ENCODE results near the gene CTSC.
"Not testable (repeated sequence)": the region's sequence is repeated elsewhere in the genome, so short reads cannot be mapped to it uniquely, and the experiment has no call there.

Gene CTSC

GRCh38 chr11:88329563-88330250, 7.8 kb downstream of the CTSC start:
- TF ChIP-seq CTCF (IDR thresholded peaks at IDR 0.05; ENCODE audit: low read depth, low read length) = no peak
- H3K4me3 ChIP-seq (ENCODE audit: low read depth, low read length) = no peak overlapping the region

GRCh38 chr11:88327462-88328143, 9.9 kb downstream of the CTSC start:
- TF ChIP-seq CTCF (IDR thresholded peaks at IDR 0.05; ENCODE audit: low read depth, low read length) = no peak
- H3K4me3 ChIP-seq (ENCODE audit: low read depth, low read length) = no peak overlapping the region

GRCh38 chr11:88327061-88327460, 10.5 kb downstream of the CTSC start:
- TF ChIP-seq CTCF (IDR thresholded peaks at IDR 0.05; ENCODE audit: low read depth, low read length) = no peak

GRCh38 chr11:88326099-88326498, 11.4 kb downstream of the CTSC start:
- no peak overlapping the region for H3K4me3 ChIP-seq (ENCODE audit: low read depth, low read length)
- TF ChIP-seq CTCF (IDR thresholded peaks at IDR 0.05; ENCODE audit: low read depth, low read length) = no peak

More at GRCh38 chr11:88327061-88327460, 10.5 kb downstream of the CTSC start:
- H3K4me3 ChIP-seq (ENCODE audit: low read depth, low read length) = no peak overlapping the region

GRCh38 chr11:88324562-88325345, 12.8 kb downstream of the CTSC start:
- H3K4me3 ChIP-seq (ENCODE audit: low read depth, low read length) = no peak overlapping the region
- TF ChIP-seq CTCF (IDR thresholded peaks at IDR 0.05; ENCODE audit: low read depth, low read length) = no peak

GRCh38 chr11:88322881-88323280, 14.7 kb downstream of the CTSC start:
- H3K4me3 ChIP-seq (ENCODE audit: low read depth, low read length) = not testable (repeated sequence)

- H3K4me3 ChIP-seq (ENCODE audit: low read depth, low read length) = not testable (repeated sequence)
Observed at GRCh38 chr11:88321412-88321811, 16.1 kb downstream of the CTSC start.

- no peak for TF ChIP-seq CTCF (IDR thresholded peaks at IDR 0.05; ENCODE audit: low read depth, low read length)
- no peak overlapping the region for H3K4me3 ChIP-seq (ENCODE audit: low read depth, low read length)
Observed at GRCh38 chr11:88320149-88320559, 17.4 kb downstream of the CTSC start.
